Panc1 (cell line): ENCODE results near the gene NAT9. TPM values are rescaled to one million over a fixed set of nuclear protein-coding genes. Genes with fewer than 3 reads are reported as not detected.

Experiments
- ATAC-seq: fragments of 200-7000 bp; cut with Tn5 transposase; 2 replicates; pipeline ENCODE4 v1.9.1; 2020; ENCODE audit warnings: mild to moderate bottlenecking, moderate library complexity
- BruUV-seq: library from RNA; stranded (reverse); fragments of 400-500 nt; replicated peaks from 2 replicates; lab custom pipeline; 2021; lab: Mats Ljungman, UMichigan
- CTCF ChIA-PET: fragments of 300-600 bp; sonication (Branson Sonifier 250); formaldehyde crosslinking; loops from one replicate; lab custom pipeline; 2022; ENCODE audit warnings: antibody characterized with exemption; lab: Charles Lee
- POLR2A ChIA-PET: fragments of 300-600 bp; sonication (Branson Sonifier 250); formaldehyde crosslinking; loops from one replicate; lab custom pipeline; 2022; ENCODE audit warnings: antibody characterized with exemption; lab: Charles Lee
- DNase-seq: peaks from one replicate; pipeline ENCODE4 v3.0.0-alpha.2; 2010; ENCODE audit warnings: low read depth, low spot score
- H3K27ac ChIP-seq: 2 replicates; pipeline ENCODE4 v1.5.1; 2011; ENCODE audit warnings: mild to moderate bottlenecking, low read length, inconsistent platforms
- H3K27me3 ChIP-seq: fragments of 200-500 bp; sonication (Bioruptor generic); 2 replicates; pipeline ENCODE4 v1.6.0; 2014; ENCODE audit warnings: low read length, inconsistent platforms; ENCODE audit not compliant: control insufficient read depth, insufficient read depth
- H3K36me3 ChIP-seq: fragments of 200-500 bp; sonication (Bioruptor generic); 2 replicates; pipeline ENCODE4 v1.5.1; 2014; ENCODE audit warnings: inconsistent platforms, mild to moderate bottlenecking, low read length, moderate library complexity; ENCODE audit not compliant: control insufficient read depth, insufficient read depth
- H3K4me1 ChIP-seq: 2 replicates; pipeline ENCODE4 v1.5.1; 2011; ENCODE audit warnings: inconsistent platforms, mild to moderate bottlenecking, low read length, moderate library complexity; ENCODE audit not compliant: control insufficient read depth, insufficient read depth
- H3K4me3 ChIP-seq, 2 experiments: 2 replicates each; pipeline ENCODE4 v1.5.1; 2011 to 2012; ENCODE audit warnings: low read depth in 2 of 2, low read length in 2 of 2, mild to moderate bottlenecking in 2 of 2, inconsistent platforms in 1 of 2, moderate library complexity in 1 of 2
- H3K9me3 ChIP-seq: fragments of 200-500 bp; sonication (Bioruptor generic); 2 replicates; pipeline ENCODE4 v1.5.1; 2014; ENCODE audit warnings: low read depth, mild to moderate bottlenecking, inconsistent platforms, low read length, moderate library complexity; ENCODE audit not compliant: control insufficient read depth, insufficient read depth
- POLR2AphosphoS5 ChIP-seq: IDR thresholded peaks from 2 replicates; pipeline ENCODE4 v1.6.1; 2012; ENCODE audit warnings: mild to moderate bottlenecking, low read depth, low read length, moderate library complexity
- SIN3A ChIP-seq: IDR thresholded peaks from 2 replicates; pipeline ENCODE4 v1.6.1; 2012; ENCODE audit warnings: low read depth, mild to moderate bottlenecking, low read length, moderate library complexity, borderline replicate concordance; ENCODE audit not compliant: insufficient read depth
- TCF7L2 ChIP-seq: IDR thresholded peaks from 2 replicates; pipeline ENCODE4 v1.6.1; 2011; ENCODE audit warnings: mild to moderate bottlenecking, low read depth, low read length, inconsistent platforms
- in situ Hi-C: cut with HindIII; loops from 2 replicates; pipeline ENCODE4 v1.10.0; 2016; ENCODE audit warnings: low sequenced_read_pairs, low pct_unique_long_range_greater_than_20kb
- intact Hi-C: fragments of 100-400 bp; cut with micrococcal nuclease; formaldehyde crosslinking; loops from one replicate; pipeline ENCODE4 v1.10.0; 2022; ENCODE audit not compliant: unreplicated experiment
- total RNA-seq: library from RNA; stranded (reverse); gene quantifications from one replicate; pipeline ENCODE4 v1.2.1, GENCODE V29; 2021; ENCODE audit not compliant: unreplicated experiment
- TF ChIP-seq, protein P1 (sequence below): fragments of 450-650 bp; IDR thresholded peaks from 2 replicates; pipeline ENCODE4 v1.5.1; 2017; ENCODE audit warnings: mild to moderate bottlenecking
- TF ChIP-seq, protein P2 (sequence below), 2 experiments: IDR thresholded peaks; 2 replicates each; pipeline ENCODE4 v1.6.1; 2011 to 2012; ENCODE audit warnings: low read depth in 2 of 2, control low read depth in 1 of 2, low read length in 1 of 2, mild to moderate bottlenecking in 1 of 2, moderate library complexity in 1 of 2; ENCODE audit not compliant: insufficient read depth in 1 of 2

The NAT9 gene
- total RNA-seq, 1 experiment from 2014 or later, result 90.1 TPM

DNA sequence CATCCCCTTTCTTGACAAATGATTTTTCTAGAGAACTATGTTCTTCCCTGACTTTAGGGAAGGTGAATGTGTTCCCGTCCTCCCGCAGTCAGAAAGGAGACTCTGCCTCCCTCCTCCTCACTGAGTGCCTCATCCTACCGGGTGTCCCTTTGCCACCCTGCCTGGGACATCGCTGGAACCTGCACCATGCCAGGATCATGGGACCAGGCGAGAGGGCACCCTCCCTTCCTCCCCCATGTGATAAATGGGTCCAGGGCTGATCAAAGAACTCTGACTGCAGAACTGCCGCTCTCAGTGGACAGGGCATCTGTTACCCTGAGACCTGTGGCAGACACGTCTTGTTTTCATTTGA is 7.4 kb downstream of the NAT9 start:
- TF ChIP-seq TCF7L2, result 0 out of 2 replicates have a peak, but pooled peaks have one; percentile 0
- TF ChIP-seq, protein P1, sequence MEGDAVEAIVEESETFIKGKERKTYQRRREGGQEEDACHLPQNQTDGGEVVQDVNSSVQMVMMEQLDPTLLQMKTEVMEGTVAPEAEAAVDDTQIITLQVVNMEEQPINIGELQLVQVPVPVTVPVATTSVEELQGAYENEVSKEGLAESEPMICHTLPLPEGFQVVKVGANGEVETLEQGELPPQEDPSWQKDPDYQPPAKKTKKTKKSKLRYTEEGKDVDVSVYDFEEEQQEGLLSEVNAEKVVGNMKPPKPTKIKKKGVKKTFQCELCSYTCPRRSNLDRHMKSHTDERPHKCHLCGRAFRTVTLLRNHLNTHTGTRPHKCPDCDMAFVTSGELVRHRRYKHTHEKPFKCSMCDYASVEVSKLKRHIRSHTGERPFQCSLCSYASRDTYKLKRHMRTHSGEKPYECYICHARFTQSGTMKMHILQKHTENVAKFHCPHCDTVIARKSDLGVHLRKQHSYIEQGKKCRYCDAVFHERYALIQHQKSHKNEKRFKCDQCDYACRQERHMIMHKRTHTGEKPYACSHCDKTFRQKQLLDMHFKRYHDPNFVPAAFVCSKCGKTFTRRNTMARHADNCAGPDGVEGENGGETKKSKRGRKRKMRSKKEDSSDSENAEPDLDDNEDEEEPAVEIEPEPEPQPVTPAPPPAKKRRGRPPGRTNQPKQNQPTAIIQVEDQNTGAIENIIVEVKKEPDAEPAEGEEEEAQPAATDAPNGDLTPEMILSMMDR, result no peak
- Histone ChIP-seq H3K27me3 (no peaks in the 10 kb centered on the region), H3K4me3 (no peak overlapping the region), H3K27ac (peak overlapping the region; percentile 36), H3K36me3 (0 out of 2 replicates have a peak, but pooled peaks cover 5% of the 10 kb centered on the region), H3K9me3 (no peaks in the 10 kb centered on the region), H3K4me1 (peaks cover 42% of the 10 kb centered on the region)
- ChIA-PET POLR2A (interaction anchor here (0.6 kb wide), 1 partner anchor 15 kb away, joined by 3 read pairs; no protein-coding TSS in a partner anchor), CTCF (interaction anchor here (0.6 kb wide), 1 partner anchor 113 kb away, joined by 3 read pairs; no protein-coding TSS in a partner anchor)
- no peak for DNase-seq
- TSS peak; percentile 87 for BruUV-seq
- no peak for ATAC-seq
- in situ Hi-C loops (no loop called here), intact Hi-C loops (no loop called here)

DNA sequence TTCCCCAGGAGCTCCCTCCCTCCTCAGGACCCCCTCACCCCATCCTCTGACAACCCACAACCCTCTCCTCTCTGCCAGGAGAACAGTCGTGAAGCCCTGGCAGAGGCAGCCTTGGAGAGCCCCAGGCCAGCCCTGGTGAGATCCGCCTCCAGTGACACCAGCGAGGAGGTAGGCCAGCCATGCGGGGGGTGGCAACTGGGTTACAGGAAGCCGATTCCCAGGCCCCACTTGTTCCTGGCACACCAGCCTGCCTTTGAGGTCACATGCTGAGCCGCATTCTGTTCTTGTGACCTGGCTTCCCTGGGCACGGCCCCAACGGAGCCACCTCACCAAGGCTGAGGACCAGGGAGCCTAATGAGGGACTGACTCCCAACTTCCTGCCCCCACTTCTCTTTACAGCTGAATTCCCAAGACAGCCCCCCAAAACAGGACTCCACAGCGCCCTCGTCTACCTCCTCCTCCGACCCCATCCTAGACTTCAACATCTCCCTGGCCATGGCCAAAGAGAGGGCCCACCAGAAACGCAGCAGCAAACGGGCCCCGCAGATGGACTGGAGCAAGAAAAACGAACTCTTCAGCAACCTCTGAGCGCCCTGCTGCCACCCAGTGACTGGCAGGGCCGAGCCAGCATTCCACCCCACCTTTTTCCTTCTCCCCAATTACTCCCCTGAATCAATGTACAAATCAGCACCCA is 7.9 kb downstream of the NAT9 start:
- 0 out of 2 replicates have a peak, but pooled peaks cover 5% of the 10 kb centered on the region for H3K36me3 ChIP-seq
- H3K4me1 ChIP-seq, result peaks cover 44% of the 10 kb centered on the region
- in situ Hi-C loops, result no loop called here
- no peaks in the 10 kb centered on the region for H3K9me3 ChIP-seq
- DNase-seq (no peak), ATAC-seq (peak; percentile 57)
- no peak overlapping the region for H3K4me3 ChIP-seq
- ChIA-PET POLR2A (interaction anchor here (0.6 kb wide), 1 partner anchor 19 kb away, joined by 4 read pairs; no protein-coding TSS in a partner anchor), CTCF (no interaction called here)
- BruUV-seq, result no TSS peak
- intact Hi-C loops, result no loop called here
- no peaks in the 10 kb centered on the region for H3K27me3 ChIP-seq
- TF ChIP-seq SIN3A, result no peak
- TF ChIP-seq TCF7L2, result peak; percentile 53; the same call in 1 of the 2 replicates
- H3K27ac ChIP-seq, result peak overlapping the region; percentile 36

DNA sequence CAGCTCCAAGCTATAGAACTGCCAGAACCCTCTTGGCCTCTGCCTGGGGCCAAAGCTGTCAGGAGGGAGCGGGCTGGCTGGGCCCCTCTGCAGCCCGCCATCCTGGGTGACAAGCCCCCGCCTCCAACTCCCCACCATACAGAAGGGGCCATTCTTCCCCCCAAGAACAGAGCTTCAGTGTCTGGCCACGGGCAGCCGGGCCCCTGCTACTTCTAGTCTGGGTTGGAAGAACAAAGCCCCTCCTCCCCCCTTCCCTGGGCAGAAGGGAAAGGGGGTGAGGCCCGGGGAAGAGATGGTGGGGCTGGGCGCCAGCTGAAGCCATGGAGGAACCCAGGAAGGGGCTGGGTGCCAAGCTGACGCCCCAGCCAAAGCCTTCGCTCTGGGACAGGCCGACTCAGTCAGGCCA is 9.0 kb downstream of the NAT9 start:
- CTCF ChIA-PET, result interaction anchor here (0.6 kb wide), 1 partner anchor 17 kb away, joined by 6 read pairs; no protein-coding TSS in a partner anchor

More for the DNA sequence above, 9.0 kb downstream of the NAT9 start:
- no peak for TF ChIP-seq TCF7L2
- TF ChIP-seq, protein P2, sequence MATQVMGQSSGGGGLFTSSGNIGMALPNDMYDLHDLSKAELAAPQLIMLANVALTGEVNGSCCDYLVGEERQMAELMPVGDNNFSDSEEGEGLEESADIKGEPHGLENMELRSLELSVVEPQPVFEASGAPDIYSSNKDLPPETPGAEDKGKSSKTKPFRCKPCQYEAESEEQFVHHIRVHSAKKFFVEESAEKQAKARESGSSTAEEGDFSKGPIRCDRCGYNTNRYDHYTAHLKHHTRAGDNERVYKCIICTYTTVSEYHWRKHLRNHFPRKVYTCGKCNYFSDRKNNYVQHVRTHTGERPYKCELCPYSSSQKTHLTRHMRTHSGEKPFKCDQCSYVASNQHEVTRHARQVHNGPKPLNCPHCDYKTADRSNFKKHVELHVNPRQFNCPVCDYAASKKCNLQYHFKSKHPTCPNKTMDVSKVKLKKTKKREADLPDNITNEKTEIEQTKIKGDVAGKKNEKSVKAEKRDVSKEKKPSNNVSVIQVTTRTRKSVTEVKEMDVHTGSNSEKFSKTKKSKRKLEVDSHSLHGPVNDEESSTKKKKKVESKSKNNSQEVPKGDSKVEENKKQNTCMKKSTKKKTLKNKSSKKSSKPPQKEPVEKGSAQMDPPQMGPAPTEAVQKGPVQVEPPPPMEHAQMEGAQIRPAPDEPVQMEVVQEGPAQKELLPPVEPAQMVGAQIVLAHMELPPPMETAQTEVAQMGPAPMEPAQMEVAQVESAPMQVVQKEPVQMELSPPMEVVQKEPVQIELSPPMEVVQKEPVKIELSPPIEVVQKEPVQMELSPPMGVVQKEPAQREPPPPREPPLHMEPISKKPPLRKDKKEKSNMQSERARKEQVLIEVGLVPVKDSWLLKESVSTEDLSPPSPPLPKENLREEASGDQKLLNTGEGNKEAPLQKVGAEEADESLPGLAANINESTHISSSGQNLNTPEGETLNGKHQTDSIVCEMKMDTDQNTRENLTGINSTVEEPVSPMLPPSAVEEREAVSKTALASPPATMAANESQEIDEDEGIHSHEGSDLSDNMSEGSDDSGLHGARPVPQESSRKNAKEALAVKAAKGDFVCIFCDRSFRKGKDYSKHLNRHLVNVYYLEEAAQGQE (IDR thresholded peaks at IDR 0.05; ENCODE audit: insufficient read depth in 1 of 2, low read depth in 2 of 2, low read length in 1 of 2), result no peak
- TF ChIP-seq, protein P1, result no peak
- TF ChIP-seq SIN3A, result no peak
- no peak for TF ChIP-seq POLR2AphosphoS5
- H3K27me3 ChIP-seq, result no peaks in the 10 kb centered on the region
- no peak overlapping the region for H3K27ac ChIP-seq
- H3K4me1 ChIP-seq, result peaks cover 44% of the 10 kb centered on the region
- H3K9me3 ChIP-seq, result no peaks in the 10 kb centered on the region
- no peak overlapping the region for H3K4me3 ChIP-seq
- H3K36me3 ChIP-seq, result 0 out of 2 replicates have a peak, but pooled peaks cover 2% of the 10 kb centered on the region
- intact Hi-C loops, result no loop called here
- no TSS peak for BruUV-seq
- no peak for DNase-seq
- no peak for ATAC-seq
- POLR2A ChIA-PET, result no interaction called here
- in situ Hi-C loops, result no loop called here
